ENCODE results near the gene MAGED2.
"Not testable (repeated sequence)": the region's sequence is repeated elsewhere in the genome, so short reads cannot be mapped to it uniquely, and the experiment has no call there.

MAGED2 gene

DNA sequence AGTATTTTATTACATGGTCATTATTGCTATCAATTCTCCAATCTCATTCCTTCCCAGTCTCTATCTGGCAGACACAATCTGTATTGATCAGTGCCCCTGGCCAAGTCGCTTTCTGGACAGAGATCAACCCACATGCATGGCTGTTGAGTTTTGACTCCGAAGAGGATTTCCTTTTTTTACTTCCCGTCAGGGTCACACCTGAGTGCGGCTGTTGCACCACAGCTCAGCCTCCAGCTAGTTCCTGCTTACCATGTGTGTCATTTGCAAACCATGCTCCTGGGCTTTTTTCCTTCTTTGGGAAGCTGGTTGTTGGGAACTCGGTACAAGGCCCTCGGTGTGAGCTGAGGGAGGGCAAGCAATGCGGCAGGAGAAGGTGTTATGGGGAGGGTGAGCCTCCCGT, 11.7 kb downstream of the MAGED2 start:
- no peak for FAIRE-seq

GRCh38 chrX:54820737-54821136, 13.2 kb downstream of the MAGED2 start:
- FAIRE-seq = no peak

DNA sequence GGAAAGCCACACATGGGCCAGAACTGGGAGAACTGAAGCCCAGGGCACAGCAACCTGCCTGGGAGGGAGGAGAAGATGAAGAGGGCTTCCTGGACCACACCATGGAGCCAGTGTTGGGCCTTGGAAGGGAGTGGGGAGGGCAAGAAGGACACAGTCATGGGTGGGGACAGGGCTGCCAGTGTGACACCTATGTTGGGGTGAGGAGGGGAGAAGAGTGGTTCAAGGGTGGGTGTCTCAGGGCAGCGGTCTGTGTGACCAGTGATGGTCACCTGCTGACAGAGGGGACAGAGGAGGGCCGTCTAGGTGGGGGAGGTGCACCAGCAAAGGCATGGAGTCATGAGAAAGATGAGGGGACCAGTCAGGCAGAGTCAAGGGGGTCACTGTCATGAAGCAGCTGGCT, 13.8 kb downstream of the MAGED2 start:
- FAIRE-seq = no peak

DNA sequence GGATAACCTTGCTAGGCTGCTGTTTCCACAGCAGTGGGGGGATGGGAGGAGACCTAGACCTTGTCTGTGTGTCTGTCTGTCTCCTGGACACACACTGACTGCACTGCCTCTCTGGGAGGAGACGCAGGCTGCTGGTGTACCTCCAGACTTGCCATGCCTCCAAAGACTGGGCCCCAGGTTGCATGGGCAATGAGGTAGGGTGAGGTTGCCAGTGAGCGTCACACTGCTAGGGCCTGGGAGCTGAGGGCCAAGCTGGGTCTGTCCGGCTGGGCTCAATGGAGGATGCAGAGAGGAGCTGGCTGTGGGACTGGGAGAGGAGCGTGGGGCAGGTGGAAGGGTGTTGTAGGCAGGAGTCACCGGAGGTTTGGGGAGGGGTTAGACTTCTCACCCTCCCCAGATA, 16.6 kb downstream of the MAGED2 start:
- no peak for FAIRE-seq

DNA sequence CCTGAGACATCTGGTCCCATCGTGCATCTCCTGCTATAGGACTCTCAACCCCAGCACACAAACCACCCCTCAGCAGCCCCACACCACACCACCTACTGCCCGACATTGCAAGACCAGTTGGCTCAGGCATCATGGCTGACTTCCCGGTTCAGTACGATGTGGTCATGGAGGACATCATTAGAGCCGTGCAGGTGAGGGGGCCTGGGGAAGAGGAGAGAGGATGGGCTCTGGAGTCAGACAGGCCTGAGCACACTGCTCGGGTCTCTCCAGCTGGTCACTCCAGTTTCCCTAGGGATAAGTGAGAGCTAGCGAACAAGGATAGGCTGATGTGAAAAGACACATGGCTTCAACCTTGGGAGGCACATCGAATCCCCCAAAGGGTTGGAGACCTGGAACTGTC, 17.2 kb downstream of the MAGED2 start:
- no peak for FAIRE-seq

DNA sequence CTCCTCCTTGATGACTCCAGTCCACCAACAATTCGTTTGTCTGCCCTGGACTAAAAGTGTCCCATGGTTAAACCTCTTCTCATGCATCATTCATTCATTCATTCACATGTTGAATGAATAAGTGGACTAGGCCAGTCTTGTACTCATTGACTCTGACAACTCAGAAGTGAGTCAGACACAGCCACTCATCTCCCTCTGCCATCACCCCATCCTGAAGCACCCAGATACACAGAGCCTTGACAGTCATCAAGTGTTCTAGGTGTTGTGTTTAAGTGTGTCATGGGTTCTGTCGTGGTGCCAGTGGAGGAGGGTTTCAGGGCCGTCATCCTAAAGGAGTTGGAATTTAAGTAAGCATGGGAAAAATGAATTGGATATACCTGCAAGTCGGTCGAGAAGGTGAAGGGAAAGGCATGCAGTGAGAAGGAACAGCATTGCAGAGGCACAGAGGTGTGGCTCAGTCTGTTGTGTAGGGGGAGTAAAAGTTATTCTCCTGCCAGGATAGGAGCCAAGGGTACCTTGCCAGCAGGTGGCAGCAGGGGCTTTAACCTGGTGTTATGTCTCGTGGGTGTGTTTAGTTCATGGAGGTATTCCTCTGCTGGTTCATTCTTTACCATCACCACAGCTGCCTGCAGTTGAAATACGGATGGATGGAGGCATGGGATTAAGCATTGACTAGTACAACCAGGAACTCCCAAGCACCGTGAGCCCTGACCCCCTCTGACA, 18.3 kb downstream of the MAGED2 start:
- FAIRE-seq = no peak

GRCh38 chrX:54826598-54826997, 19.1 kb downstream of the MAGED2 start:
- no peak for FAIRE-seq

DNA sequence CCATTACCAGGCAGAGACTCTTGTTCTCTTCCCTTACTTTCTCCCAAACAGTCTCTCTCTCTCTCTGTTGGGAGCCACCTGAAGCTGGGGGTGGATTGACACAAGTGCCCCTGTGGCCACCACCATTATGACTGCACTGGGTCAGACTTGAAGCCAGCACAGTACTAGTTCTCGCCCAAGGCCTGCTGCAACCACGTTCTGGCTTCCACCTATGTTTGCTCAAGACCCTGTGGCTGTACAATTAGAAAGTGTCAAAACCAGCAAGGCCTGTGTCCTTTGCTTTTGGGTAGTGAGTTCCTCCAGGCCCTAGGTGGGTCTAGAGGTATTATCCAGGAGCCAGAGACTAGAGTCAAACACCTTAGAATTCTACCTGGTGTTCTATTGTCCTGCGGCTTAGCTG, 31.0 kb downstream of the MAGED2 start:
- no peak for FAIRE-seq

- FAIRE-seq = not testable (repeated sequence)
These were observed 33.8 kb downstream of the MAGED2 start for GRCh38 chrX:54841184-54841874.

DNA sequence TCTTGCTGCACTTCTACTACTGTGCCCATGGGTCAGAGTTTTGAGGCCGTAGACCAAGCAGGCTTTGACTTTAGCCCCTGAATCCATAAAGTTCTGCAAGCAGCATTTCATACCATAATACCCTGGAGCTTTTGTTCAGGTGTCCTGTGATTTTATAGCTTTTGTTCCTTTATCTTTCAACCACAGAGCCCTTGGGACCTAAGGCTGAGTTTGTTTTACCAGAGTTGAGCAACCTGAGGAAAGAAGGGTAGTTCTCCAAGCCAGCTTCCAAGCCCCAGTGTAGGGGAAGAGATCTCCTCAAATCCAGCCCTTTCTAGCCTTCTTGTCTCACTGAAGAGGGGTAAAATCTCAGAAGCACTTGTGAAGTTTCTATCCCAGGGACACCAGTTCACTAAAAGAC, 35.1 kb downstream of the MAGED2 start:
- no peak for FAIRE-seq

DNA sequence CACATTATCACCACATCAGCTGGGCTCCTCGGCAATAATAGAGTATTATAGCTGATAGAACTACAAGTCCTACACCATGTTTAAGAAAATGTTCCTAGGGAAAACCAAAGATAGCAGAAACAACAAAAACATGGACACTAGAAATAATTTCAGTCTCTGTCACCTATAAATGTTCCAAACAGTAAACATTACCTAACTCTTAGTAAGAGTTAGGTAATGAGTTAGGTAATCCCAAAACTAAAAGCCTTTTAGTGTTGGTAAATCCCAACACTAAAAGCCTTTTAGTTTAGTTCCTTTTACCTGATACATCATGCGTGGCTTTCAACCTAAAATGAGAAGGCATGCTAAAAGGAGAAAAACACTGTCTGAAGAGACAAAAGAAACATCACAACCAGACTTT, 35.5 kb downstream of the MAGED2 start:
- no peak for FAIRE-seq

DNA sequence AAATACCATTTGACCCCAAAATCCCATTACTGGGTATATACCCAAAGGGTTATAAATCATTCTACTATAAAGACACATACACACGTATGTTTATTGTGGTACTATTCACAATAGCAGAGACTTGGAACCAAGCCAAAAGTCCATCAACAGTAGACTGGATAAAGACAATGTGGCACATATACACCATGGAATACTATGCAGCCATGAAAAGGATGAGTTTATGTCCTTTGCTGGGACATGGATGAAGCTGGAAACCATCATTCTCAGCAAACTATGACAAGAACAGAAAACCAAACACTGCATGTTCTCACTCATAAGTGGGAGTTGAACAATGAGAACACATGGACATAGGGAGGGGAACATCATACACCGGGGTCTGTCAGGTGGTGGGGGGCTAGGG, 40.2 kb downstream of the MAGED2 start:
- FAIRE-seq = not testable (repeated sequence)

DNA sequence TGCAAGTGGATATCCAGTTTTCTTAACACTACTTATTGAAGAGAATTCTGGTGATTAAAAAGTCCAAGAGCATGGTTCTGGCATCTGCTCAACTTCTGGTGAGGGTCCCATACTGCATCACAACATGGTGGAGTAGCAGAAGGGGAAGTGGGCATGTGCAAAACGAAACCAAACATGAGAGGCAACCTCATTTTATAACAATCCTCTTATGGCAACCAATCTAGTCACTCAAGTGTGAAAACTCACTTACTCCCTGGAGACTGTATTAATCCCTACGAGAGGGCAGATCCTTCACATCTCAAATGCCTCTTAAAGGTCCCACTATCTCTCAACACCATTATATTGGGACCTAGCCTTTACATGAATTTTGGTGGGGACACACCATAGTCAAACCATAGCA, 57.7 kb downstream of the MAGED2 start:
- FAIRE-seq = no peak
